ENCODE measurements around the gene MED13L.

MED13L gene

GRCh38 chr12:116207274-116207673 lies 70.2 kb downstream of the MED13L start:
- no peak for DNase-seq

- DNase-seq, result no peak
Observed at GRCh38 chr12:116206828-116207227, 70.7 kb downstream of the MED13L start.

GRCh38 chr12:116204785-116205184 lies 72.7 kb downstream of the MED13L start:
- no peak for DNase-seq

GRCh38 chr12:116204169-116204568 lies 73.3 kb downstream of the MED13L start:
- no peak for DNase-seq

GRCh38 chr12:116202940-116203339 lies 74.6 kb downstream of the MED13L start:
- no peak for DNase-seq

- no peak for DNase-seq
Observed at GRCh38 chr12:116202433-116202832, 75.1 kb downstream of the MED13L start.

- DNase-seq, result no peak
Observed at GRCh38 chr12:116201908-116202307, 75.6 kb downstream of the MED13L start.

- DNase-seq, result no peak
Observed at GRCh38 chr12:116201359-116201758, 76.1 kb downstream of the MED13L start.

GRCh38 chr12:116200812-116201211 lies 76.7 kb downstream of the MED13L start:
- no peak for DNase-seq

GRCh38 chr12:116199160-116199706 lies 78.3 kb downstream of the MED13L start:
- DNase-seq, result no peak

- DNase-seq, result no peak
Observed at GRCh38 chr12:116196752-116197718, 80.5 kb downstream of the MED13L start.

- DNase-seq, result no peak
Observed at GRCh38 chr12:116196226-116196625, 81.3 kb downstream of the MED13L start.

- peak; percentile 36 for DNase-seq
Observed at GRCh38 chr12:116194935-116195431, 82.5 kb downstream of the MED13L start.

- no peak for DNase-seq
Observed at GRCh38 chr12:116189692-116190091, 87.8 kb downstream of the MED13L start.

GRCh38 chr12:116188581-116188980 lies 88.9 kb downstream of the MED13L start:
- DNase-seq, result no peak

GRCh38 chr12:116187151-116187511 lies 90.4 kb downstream of the MED13L start:
- no peak for DNase-seq

GRCh38 chr12:116186482-116187150 lies 90.9 kb downstream of the MED13L start:
- DNase-seq, result no peak

- DNase-seq, result no peak
Observed at GRCh38 chr12:116184763-116185162, 92.7 kb downstream of the MED13L start.

GRCh38 chr12:116183741-116184141 lies 93.8 kb downstream of the MED13L start:
- DNase-seq, result no peak

- DNase-seq, result no peak
Observed at GRCh38 chr12:116182359-116183063, 95.0 kb downstream of the MED13L start.

GRCh38 chr12:116180448-116180847 lies 97.0 kb downstream of the MED13L start:
- DNase-seq, result no peak

GRCh38 chr12:116179384-116179783 lies 98.1 kb downstream of the MED13L start:
- DNase-seq, result no peak

- DNase-seq, result no peak
Observed at GRCh38 chr12:116177017-116177416, 100.5 kb downstream of the MED13L start.
